ENCODE results near the gene MAOB.

The MAOB gene

DNA sequence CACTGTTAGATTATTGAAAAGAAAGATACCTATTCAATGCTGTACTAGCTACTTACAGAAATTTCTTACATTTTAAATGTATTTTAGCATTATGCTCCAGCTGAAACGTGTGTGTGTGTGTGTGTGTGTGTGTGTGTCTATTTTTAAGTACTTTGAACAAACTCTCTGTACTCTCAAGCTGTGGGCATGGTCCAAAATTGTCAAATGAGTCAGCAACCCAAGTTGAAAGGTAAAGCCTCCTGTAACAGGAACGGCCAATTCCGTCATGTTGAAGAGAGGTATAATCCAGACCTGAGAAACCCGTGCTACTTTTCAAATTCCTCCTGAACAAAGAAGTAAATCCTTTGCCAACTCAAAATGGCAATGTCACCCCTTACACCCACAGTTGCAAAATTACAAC is 20.5 kb downstream of the MAOB start:
- peak in 2 of 56 donors; percentile 0 for DNase-seq

DNA sequence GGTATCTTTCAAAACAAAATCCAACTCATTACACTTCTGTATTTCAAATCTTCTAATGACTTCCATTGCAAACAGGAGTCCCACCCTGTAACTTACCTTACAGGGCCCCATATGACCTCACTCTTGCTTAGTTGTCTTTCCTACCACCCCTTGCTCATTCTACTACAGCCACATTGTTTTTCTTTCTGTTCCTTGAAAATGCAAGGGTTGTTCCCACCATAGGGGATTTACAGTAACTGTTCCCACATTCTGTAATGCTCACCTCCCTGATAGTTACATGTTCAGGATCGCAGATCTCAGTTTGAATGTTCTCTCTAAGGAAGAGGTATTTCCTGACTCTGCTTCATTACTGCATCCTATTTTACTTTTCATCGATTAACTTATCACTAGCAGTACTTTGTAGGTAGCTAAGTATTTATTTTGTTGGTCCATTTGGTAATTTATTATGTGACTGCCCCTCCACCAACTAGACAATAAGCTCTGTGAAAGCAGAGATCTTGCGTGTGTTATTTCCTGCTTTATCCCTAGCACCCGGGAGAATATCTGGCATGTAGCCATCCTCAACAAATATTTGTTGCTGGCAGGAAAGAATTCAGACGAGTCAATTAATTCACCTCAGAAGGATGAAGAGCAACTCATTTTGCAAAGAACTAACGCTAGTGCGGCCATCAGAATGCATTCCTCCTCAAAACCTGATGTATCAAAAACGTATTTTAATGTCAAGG is 21.4 kb downstream of the MAOB start:
- DNase-seq, result no peak

DNA sequence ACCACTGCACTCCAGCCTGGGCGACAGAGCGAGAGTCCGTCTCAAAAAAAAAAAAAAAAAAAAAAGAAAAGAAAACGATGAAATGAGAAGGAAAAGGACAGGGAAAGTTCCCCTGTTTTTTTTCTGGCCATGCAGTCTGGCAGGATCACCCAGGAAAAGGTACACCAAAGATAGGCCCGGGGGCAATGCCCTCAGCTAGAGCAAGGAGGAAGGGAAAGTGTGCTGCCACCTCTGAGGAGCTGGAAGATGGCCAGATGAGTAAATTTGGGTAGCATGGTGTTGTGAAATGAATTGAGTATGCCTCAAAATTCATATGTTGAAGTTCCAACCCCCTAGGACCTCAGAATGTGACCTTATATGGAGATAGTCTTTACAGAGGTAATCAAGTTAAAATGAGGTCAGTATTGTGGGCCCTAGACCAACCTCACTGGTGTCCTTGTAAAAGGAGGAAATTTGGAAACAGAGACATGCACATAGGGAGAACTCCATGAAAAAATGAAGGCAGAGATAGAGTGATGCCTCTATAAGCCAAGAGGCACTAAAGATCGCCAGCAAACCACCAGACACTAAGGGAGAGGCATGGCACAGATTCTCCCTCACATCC is 28.9 kb downstream of the MAOB start:
- DNase-seq, result no peak

DNA sequence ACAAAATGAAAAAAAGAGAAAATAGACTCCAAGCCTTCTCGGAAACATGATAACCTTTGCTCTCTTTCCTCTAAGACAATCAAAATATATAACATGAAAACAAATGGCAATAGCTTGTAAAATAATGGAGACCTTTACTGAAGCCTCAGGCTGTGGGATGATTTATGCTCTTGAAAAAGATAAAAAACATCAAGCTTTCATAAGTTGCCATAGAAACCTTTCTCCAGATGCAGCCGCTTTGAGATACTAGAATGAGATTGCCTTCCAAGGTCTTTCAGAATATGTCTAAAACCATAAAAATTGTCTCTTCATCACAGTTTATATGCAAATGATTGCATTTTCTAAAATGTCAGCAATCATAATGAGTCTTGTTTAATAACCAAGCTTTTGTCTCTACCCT is 31.6 kb downstream of the MAOB start:
- DNase-seq, result no peak

DNA sequence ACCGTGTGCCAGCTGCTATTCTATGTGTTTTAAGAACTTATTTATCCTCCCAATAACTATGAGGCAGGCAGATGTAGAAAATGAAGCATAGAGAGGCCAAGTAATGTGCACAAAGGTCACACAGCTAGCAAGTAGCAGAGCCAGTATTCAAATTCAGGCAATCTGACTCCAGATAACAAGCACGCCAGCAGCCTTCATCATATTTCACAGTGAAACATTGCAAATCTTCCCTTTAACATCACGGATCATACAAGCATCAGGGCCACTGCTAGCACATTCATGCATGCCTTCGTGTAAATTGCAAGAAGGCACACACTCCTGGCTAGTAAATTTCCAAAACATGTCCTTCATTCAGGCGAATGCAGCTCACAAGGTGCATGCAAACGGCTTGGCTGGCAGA is 33.1 kb downstream of the MAOB start:
- peak in 1 of 56 donors; percentile 0 for DNase-seq

DNA sequence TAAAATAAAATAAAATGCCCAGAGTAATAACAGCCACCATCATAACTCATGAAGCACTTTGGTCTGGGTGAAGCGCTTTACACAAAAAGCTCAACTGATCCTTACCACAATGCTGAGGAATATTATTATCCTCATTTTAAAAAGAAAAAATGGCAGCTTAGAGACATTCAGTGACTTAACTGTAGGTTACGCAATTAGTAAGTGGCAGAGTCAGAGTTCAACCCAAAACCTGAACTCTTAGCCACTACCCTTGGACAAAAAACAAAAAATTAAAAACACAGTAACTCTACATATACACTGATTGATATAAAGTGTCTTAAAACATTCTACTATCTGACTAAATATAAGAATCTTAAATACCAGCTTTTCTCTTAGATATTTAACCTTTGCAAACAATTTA is 34.9 kb downstream of the MAOB start:
- DNase-seq, result no peak

DNA sequence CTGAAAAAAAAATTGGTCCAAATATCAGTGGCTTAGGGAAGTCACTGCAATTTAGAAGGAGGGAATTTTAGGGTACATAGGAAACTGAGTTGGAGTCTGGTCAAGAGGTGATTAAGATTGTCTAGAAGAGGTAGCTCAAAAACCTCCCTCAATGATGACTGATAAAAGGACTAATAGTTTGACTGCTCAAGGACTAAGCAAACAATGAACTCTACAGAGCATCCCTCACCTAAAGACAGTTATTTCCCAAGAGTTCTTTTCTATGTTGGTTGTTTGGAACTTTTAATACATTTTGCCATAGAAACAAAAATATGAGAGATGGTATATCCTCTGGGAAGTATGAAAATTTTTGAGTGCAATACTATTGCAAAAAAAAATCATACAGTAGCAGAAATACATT is 35.7 kb downstream of the MAOB start:
- no peak for DNase-seq

DNA sequence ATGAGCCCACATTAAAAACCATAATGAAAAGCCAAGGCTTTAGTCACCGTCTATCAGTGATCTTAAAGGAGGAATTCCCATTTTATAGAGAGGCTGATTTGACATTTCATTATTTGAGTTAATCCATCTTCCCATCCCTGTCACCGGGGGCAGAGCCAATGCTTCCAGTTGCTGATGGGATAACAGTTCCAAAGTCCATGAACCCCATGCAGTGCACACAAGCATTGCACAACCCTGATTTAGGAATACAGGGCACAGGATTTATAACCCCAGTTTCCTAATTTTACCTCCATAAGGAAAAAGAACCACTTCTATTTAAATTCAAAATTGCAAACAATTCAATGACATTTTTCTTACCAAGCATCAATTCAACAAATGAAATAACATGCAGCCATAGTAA is 36.5 kb downstream of the MAOB start:
- no peak for DNase-seq

DNA sequence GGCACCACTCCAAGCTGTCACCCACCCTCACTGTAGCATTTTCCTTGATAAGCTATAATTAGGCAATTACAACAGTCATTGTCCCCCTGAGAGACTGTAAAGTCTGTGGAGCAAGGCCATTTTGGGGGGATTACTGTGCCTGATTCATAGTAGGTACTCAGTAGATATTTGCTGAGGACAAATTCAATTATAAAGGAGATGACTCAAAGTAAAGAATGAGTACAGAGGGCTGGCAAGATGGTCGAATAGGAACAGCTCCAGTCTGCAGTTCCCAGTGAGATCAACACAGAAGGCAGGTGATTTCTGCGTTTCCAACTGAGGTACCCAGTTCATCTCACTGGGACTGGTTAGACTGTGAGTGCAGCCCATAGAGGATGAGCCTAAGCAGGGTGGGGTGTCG is 42.0 kb downstream of the MAOB start:
- DNase-seq, result no peak

DNA sequence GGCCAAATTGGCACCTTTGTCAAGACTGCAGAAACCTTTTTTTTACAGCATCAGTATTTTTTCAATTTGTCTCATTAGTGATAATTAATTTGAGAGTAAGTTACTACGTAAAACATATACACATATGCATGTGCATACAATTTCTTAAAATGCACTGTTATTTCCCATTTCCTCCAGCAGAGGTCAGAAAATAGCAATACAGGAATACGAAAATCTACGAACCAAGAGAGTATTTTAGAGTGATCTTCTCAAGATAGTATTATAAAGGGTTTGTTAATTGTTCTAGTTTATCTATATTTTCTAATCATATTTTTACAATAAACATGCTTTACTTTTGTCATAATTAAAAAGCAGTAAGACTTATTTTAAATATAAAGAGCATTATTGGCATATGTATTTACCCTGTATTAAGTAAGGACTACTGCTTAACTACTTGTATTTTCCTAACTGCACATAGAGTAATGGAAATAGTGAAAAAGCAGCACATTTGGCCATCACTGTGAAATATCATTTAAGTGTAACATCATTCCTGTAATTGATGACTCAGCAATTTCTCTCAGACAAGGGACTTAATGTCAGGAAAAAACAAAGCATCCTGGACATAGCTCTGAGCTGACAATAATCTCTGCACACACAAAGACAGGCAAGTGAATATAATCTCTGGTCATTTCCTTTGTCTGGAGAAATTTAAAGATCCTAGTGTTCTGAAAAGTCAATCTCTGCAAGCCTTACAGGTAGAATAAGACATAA is 45.6 kb downstream of the MAOB start:
- no peak for DNase-seq

DNA sequence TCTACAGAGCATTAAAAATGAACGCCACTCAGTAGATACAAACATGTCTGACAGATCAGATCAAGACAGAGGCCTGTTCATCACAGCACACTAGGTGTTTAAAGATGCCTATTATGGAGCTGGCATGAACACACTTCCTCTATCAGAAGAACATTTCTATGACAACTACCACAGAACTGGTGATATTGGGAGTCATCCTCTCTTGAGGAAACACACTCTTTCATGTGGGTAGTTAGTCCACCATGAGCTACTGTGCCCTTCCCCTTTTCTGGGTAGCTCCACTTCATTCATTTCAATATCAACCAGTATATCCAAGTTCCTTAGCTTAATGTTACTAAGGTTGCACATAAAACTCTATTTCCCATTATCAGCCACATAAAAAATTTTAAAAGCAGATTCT is 46.7 kb downstream of the MAOB start:
- DNase-seq, result no peak

DNA sequence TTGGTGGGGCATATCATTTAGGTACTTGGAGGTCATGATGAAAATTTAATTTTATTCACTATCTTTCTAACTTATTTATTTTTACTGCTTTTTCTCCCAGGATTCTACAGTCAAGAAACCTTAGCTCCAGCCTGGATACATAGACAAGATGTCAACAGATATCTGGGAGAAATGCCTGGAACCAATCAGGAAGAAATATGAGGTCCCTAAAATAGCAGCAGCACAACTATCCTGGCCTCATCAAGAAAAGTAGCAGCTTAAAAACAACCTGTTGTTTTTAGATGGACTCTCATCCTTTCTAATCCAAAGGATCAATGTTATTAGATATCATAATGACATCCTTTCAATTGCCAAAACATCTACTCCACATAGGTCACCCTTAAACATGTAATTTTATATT is 54.5 kb downstream of the MAOB start:
- no peak for DNase-seq

DNA sequence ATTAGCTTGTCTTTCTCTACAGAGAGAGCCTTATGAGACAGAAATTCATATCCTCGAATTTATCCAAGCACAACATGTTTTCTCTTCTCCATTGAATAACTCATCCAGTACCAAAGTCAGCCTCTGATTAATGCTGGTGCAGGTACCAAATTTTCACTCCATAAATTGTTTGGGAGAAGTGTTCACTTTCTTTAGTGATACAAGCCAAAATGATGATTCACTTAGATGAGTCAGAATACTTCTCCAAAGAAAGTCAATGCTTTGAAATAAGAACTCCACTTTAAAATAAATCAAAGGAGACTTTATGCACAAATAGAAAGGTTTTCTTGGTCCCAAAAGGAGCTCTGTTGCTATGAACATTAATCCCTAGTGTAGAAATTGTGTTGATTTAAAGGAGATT is 60.2 kb downstream of the MAOB start:
- no peak for DNase-seq

DNA sequence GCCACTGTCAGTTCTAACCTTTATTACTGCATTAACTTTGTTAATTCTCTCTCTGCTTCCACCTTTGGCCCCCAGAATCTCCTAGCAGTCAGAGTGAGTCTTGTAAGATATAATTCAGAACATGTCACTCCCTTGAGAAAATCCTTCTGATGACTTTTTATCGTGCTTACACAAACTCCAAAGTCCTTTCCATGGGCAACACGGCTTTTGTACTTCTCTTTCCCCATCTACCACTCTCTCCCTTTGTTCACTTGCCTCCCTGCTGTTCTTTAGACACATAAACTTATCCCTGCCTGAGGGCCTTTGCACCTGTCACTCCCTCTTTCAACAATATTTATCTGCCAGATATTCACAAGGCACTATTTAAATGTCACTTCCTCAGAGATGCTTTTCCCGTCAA is 64.8 kb downstream of the MAOB start:
- no peak for DNase-seq

DNA sequence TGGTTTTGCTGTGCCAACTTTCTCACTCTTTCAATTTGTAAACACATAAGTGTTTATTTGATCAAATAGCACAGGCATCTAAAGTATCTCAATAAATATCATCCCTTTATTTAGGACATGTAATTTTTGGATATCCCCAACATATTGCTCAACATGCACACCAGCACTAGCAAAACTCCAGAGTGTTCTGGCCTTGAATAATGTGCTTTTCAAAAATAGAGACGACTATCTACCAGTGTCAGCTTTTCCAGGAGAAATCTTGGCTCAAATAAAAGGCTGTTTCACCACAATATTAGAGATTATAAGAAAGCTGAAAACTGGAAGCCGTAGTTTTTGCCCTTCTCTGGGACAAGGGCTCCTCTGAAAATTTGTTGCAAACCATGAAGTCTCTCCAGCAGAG is 67.0 kb downstream of the MAOB start:
- no peak for DNase-seq

DNA sequence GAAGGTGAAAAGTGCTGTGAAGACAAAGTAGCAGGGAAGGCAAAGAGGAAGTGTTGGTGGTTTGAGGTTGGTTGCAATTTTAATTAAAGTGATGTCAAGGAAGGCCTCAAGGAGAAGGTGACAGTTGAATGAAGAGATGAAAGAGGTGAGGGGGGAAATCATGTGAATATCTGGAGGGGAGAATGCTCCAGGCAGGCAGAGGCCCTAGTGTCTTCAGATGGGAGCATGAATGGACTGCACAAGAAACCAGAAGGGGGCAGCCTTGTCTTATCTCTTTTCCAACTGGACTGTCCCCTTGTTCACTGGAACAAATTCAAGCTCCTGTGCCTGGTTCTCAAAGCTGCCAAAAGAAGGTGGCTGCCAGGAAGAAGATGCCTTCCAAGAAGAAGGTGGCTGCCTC is 68.4 kb downstream of the MAOB start:
- DNase-seq, result peak in 1 of 56 donors; percentile 0

DNA sequence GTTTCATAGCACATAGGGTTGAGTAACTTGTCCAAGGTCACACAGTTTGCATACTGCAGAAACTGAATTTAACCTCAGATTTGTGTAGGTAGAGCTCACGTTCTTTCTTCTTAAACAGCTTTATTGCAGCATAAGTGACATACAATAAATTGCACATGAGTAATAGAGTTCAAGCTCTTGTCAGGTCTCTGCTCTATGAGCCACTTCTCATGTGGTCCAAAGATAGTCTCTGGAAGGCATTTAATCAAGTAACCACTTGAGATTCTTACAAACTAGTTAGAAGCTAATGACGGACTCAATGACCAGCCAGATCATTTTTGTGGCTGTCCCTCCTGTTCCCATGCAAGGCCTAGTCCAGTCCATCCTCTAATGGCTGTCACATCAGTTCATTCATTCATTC is 68.9 kb downstream of the MAOB start:
- DNase-seq, result no peak

DNA sequence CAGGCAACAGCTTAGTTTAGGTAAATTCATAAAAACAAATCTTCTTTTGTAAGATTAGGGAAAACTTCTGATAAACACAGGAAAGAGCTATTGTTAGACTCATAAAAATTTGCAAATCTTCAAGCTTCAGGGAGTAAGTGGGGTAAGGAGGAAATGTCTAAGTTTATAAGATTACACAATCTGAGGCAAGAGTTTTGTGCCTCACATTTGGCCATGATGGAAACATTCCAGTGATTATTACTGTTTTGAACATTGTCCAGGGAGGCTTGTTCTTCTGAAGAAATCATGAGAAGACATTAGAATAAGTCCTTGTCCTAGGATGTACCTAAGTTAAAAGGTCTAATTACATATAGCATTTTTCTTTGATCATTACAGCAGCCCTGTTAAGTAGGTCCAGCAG is 72.8 kb downstream of the MAOB start:
- DNase-seq, result no peak

DNA sequence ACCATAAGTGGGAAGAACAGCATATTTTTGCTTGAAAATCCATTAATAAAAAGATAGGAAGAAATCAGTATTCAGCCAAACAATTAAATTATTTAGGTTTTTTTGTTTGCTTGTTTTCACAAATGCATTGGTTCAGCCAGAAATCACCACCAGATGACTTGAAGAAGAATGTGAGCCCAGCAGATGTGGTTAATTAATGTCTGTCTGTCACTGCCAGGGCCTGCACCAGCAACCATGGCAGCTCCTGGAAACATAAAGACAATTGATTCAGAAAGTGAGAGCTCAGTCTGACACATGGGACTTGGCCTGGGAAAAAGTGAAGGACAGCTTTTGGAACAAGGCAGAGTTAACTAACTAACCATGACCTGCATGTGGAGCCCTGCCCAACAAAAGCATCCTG is 74.0 kb downstream of the MAOB start:
- DNase-seq, result no peak

DNA sequence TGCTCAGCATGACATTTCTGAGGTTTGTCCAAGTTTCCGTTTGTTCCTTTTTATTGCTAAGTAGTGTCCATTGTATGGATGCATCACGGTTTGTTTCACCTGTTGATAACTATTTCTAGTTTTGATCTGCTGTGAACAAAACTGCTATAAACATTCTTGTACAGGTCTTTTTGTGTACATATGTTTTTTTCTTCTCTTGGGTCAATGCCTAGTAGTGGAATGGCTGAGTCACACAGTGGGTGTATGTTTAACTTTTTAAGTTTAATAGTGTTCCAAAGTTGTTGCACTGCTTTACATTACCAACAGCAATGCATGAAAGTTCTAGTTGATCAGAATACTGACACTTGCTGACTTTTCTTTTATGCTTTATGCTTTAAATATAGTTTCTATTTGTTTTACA is 76.7 kb downstream of the MAOB start:
- DNase-seq, result no peak

DNA sequence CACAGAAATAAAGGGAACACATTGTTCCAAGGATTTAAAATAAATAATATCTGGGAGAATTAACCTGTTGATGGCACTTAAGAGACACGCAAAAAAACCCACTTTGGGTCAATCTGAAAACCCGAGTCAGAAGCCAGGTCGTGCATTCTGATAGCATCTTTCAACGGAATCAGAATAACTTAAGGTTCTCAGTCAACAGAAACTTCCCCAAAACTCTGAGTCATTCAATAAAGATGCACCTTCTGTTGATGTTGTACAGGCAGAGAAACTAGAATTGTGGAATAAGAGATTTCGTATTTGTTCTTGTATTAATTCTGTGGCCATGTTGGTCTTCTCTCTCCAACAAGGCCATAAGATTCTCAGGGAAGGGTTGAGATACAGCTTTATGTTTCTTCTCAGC is 78.2 kb downstream of the MAOB start:
- DNase-seq, result no peak

DNA sequence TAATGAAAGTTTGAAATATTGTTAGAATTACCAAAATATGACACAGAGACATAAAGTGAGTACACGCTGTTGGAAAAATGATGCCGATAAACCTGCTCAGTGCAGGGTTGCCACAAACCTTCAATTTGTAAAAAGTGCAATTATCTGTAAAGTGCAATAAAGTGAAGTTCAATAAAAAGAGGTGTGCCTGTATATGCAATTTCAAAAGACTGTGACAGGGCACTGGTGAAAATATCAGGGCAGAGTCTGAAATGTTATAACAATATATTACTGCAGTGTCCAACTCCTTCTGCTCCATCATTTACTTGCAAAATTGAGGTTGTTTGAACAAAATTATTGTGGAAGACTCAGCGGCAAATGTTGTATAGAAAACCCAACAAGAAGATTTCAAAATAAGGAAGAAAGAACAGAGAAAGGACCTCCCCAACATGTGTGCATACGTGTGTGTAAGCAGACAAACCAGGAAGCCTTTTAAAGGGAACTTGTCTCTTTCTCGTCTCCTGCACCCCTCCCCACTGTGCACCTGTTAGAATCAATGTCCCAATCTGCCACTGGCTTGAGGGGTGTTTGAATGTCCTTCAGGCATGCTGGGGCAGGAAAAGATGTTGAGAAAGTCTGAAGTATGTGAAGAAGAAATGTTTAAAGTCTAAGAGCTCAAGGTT is 96.2 kb downstream of the MAOB start:
- no peak for DNase-seq
